Measurements from ENCODE around the gene GATB.

DNA sequence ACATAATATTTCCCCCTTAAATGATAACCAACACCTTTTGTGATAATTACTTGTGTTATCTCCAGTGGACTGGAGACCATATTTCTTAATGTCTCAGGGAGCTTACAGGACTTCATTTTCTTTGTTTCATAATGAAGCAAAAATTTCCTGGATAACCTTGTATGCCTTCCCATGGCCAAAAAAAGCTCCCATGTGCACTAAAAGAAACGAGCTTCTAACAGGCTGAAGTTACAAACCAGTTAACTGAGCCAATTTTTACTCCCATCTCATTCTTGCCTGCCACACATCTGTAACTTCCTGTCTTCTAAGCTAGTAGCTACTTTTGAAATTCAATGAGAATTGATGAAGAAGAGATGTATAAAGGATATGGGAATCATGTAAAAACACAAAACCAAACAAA lies 32.8 kb downstream of the GATB start:
- TF ChIP-seq CTCF (IDR thresholded peaks at IDR 0.05; ENCODE audit: low read depth, low read length) (no peak), MYC (IDR thresholded peaks at IDR 0.05; ENCODE audit: low read depth, low read length) (no peak), POLR2A (IDR thresholded peaks at IDR 0.05; ENCODE audit: extremely low read depth, insufficient read length) (no peak), MAX (IDR thresholded peaks at IDR 0.05; ENCODE audit: low read depth, low read length) (no peak)

Measured in NB4 (cell line).